ENCODE measurements around the gene RFTN1.
"Not testable (repeated sequence)": the region's sequence is repeated elsewhere in the genome, so short reads cannot be mapped to it uniquely, and the experiment has no call there.

The RFTN1 gene

GRCh38 chr3:16329036-16329825 is 184.3 kb downstream of the RFTN1 start:
- DNase-seq (ENCODE audit: low read depth in 2 of 2) = no peak

GRCh38 chr3:16328124-16328523 is 185.4 kb downstream of the RFTN1 start:
- DNase-seq (ENCODE audit: low read depth in 2 of 2) = no peak

GRCh38 chr3:16326724-16327349 is 186.7 kb downstream of the RFTN1 start:
- DNase-seq (ENCODE audit: low read depth in 2 of 2) = no peak

- DNase-seq (ENCODE audit: low read depth in 2 of 2) = no peak
Observed at GRCh38 chr3:16325850-16326249, 187.6 kb downstream of the RFTN1 start.

- no peak for DNase-seq (ENCODE audit: low read depth in 2 of 2)
Observed at GRCh38 chr3:16323737-16324136, 189.8 kb downstream of the RFTN1 start.

- DNase-seq (ENCODE audit: low read depth in 2 of 2) = no peak
Observed at GRCh38 chr3:16322189-16322588, 191.3 kb downstream of the RFTN1 start.

GRCh38 chr3:16320711-16321110 is 192.8 kb downstream of the RFTN1 start:
- no peak for DNase-seq (ENCODE audit: low read depth in 2 of 2)

GRCh38 chr3:16319723-16320122 is 193.8 kb downstream of the RFTN1 start:
- DNase-seq (ENCODE audit: low read depth in 2 of 2) = no peak

GRCh38 chr3:16319307-16319706 is 194.2 kb downstream of the RFTN1 start:
- peak; percentile 58 to 70 for DNase-seq (ENCODE audit: low read depth in 2 of 2)

GRCh38 chr3:16318176-16318575 is 195.3 kb downstream of the RFTN1 start:
- DNase-seq (ENCODE audit: low read depth in 2 of 2) = no peak

- DNase-seq (ENCODE audit: low read depth in 2 of 2) = no peak
Observed at GRCh38 chr3:16317561-16317945, 195.9 kb downstream of the RFTN1 start.

GRCh38 chr3:16316847-16317560 is 196.5 kb downstream of the RFTN1 start:
- DNase-seq (ENCODE audit: low read depth in 2 of 2) = no peak

- no peak for DNase-seq (ENCODE audit: low read depth in 2 of 2)
Observed at GRCh38 chr3:16316396-16316795, 197.1 kb downstream of the RFTN1 start.

GRCh38 chr3:16315623-16316022 is 197.9 kb downstream of the RFTN1 start:
- no peak for DNase-seq (ENCODE audit: low read depth in 2 of 2)

GRCh38 chr3:16313886-16314645 is 199.4 kb downstream of the RFTN1 start:
- no peak for DNase-seq (ENCODE audit: low read depth in 2 of 2)

- DNase-seq (ENCODE audit: low read depth in 2 of 2) = peak in 1 of 2 donors; percentile 27
Observed at GRCh38 chr3:16311960-16312451, 201.5 kb downstream of the RFTN1 start.

GRCh38 chr3:16310486-16310885 is 203.0 kb downstream of the RFTN1 start:
- DNase-seq (ENCODE audit: low read depth in 2 of 2) = not testable (repeated sequence)

- DNase-seq (ENCODE audit: low read depth in 2 of 2) = peak; percentile 32 to 36
Observed at GRCh38 chr3:16309558-16309957, 203.9 kb downstream of the RFTN1 start.

GRCh38 chr3:16308727-16309126 is 204.8 kb downstream of the RFTN1 start:
- DNase-seq (ENCODE audit: low read depth in 2 of 2) = no peak

GRCh38 chr3:16307832-16308531 is 205.5 kb downstream of the RFTN1 start:
- no peak for DNase-seq (ENCODE audit: low read depth in 2 of 2)

- peak; percentile 25 to 40 for DNase-seq (ENCODE audit: low read depth in 2 of 2)
Observed at GRCh38 chr3:16305111-16305541, 208.4 kb downstream of the RFTN1 start.

Measured in stimulated activated CD8-positive, alpha-beta memory T cell treated with anti-CD3 and anti-CD28 coated beads, Interleukin-15, amount 100 ng/mL, for 48 hours (primary cell).